ENCODE measurements around the gene BUD31. TPM values are rescaled to one million over a fixed set of nuclear protein-coding genes. Genes with fewer than 3 reads are reported as not detected.

The BUD31 gene
- 115 and 116 TPM in 2 replicates for total RNA-seq

DNA sequence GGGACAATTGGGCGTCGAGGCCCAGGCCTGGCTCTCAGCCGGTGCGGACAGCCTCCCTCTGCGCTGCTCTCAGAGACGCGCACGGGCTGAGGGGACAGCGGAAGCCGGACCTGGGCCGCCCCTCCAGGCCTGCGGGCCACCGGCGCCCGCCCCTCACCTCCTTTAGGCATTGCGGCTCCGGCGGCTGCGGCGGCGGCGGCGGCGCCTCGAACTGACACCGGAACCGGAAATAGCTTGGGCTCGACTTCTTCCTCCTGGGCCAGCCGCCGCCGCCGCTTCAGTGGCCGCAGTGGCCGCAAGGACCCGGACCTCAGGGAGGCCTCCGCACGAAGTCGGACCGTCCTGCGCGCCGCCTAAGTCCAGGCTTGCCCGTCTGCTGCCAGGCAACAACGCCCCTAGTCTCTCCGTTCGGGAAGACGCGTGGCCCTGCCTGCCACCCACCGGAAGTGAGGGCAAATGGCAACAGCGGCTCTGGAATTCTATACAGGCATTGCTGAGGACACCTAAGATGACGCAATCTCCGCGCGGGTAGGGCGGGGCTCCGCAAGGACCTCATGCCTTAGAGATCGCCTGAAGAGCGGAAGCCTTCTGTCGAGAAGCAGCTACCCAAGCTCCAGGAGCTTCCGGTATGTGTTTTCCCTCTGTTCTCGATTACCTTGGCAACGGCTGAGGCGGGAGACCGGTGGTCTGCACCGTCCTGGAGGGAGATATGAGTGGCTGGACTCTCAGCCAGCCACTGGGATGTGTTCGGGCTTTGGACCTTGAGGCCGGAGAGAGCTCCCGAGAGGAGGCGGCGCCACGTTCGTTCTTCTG is at the start of gene BUD31, which contains the start of gene PDAP1:
Gene BUD31 (plus strand): TSS at position 591 of the 813 bp plus-strand sequence. CDS start 2,124 bp downstream, outside the sequence.
Gene PDAP1 (minus strand): TSS at position 219 of the 813 bp plus-strand sequence. CDS start 49 bp downstream, at position 170.

DNA sequence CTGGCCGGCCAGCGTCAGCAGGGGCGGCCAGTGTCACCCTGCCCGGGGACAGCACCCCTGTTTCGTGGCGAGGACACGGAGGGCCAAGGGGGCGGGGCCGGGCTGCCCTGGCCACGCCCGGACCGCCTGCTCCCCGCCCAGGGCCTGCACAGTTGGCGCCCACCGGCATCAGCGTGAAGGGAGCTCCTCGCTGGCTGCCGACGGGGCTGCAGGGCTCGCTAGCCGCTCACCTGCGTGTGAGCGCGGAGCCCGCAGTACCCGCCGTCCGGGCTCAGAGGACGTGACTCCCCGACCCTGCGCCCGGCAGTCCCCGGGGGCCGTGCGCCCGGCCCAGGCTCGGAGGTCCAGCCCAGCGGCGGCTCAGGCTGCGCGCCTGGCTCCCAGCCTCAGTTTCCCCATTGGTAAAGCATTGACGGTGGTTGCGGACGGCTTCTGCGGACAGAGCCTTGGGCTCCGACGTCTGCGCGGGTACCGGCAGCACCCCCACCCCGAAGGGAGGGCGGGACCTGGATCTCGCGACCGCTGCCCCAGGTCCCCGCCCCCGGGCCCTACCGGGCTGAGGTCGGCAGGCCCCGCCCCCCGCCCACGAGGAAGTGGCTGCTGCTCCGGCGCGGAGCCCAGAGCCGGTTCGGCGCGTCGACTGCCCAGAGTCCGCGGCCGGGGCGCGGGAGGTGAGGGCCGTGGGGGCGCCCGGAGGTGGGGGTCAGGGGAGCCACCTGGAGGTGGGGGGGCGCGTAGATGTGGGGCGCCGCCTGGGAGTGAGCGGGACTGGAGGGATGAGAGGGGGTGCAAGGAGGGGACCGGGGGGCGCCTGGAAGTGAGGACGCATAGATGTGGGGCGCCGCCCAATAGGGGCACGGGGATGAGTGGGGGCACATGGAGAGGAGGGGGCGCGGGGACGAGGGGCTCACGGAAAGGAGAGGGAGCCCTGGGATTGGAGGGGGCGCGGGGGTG is 34.4 kb upstream of the BUD31 start, which contains the start of gene ARPC1B:
Gene ARPC1B (plus strand): TSS at position 620 of the 954 bp plus-strand sequence. CDS start 10,985 bp downstream, outside the sequence.

DNA sequence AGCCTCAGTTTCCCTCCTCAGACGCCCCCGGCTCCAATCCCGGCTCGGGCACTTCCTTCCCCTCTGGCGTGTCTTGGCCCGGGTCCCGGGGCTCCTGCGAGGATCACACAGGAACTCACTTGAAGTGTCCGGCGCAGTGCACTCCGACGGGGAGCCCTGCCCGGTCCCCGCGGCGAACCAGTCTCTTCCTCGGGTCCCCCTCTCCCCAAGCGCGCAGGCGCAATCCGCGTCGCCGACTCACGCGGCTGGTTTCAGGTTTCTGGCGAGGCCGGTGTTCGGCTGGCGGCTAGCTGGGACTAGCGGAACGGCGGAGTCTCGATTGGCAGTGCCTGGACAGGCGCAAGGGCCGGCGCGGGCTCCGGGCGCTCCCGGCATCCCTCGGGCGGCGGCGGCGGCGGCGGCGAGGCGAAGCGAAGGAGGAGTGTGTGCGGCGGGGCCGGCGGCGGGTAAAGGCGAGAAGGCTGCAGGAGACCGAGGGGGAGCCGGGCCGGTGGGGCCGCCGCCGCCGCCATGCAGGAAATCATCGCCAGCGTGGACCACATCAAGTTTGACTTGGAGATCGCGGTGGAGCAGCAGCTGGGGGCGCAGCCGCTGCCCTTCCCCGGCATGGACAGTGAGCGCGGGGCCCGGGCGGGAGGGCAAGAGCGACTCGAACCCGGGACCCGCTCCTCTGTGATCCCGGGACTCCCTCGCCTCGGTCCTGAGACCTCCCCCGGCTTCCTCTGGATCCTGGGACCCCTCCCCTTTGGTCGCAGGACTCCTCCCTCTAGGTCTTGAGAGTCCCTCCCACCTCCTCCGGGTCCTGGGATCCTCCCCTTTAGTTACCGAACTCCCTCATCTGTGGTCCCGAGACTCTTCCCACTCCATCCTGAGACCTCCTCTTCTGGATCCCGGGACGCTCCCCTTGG is 30.1 kb downstream of the BUD31 start, which contains the start of the genes CPSF4 and PTCD1:
Gene CPSF4 (plus strand): TSS at position 371 of the 908 bp plus-strand sequence. CDS start 140 bp downstream, at position 511.
Gene PTCD1 (minus strand): TSS at position 226 of the 908 bp plus-strand sequence. CDS start 3,556 bp downstream, outside the sequence.

Other genes with a start within 250 kb of the BUD31 start
- gene KPNA7, start 200.9 kb upstream of the BUD31 start, total RNA-seq, result not detected in 2 replicates
- not detected in 2 replicates for gene MYH16, start 136.1 kb upstream of the BUD31 start, total RNA-seq
- 172 and 192 TPM in 2 replicates for gene ARPC1A, start 83.1 kb upstream of the BUD31 start, total RNA-seq
- 255 and 334 TPM in 2 replicates for gene ARPC1B, start 34.2 kb upstream of the BUD31 start, total RNA-seq
- gene PDAP1, start 372 bp upstream of the BUD31 start, total RNA-seq, result 62.4 and 97.4 TPM in 2 replicates
- 4.6 and 6.3 TPM in 2 replicates for gene PTCD1, start 29.8 kb downstream of the BUD31 start, total RNA-seq
- 22.8 and 32.4 TPM in 2 replicates for gene CPSF4, start 30.0 kb downstream of the BUD31 start, total RNA-seq
- 1,133 and 1,208 TPM in 2 replicates for gene ATP5MF, start 57.2 kb downstream of the BUD31 start, total RNA-seq
- gene ZNF789, start 63.9 kb downstream of the BUD31 start, total RNA-seq, result 1.9 and 6.5 TPM in 2 replicates
- gene ZNF394, start 91.3 kb downstream of the BUD31 start, total RNA-seq, result 16.2 and 17.6 TPM in 2 replicates
- 6.8 and 12.2 TPM in 2 replicates for gene ZKSCAN5, start 95.7 kb downstream of the BUD31 start, total RNA-seq
- gene FAM200A, start 143.1 kb downstream of the BUD31 start, total RNA-seq, result 5.4 and 6.6 TPM in 2 replicates
- 37.7 and 75.7 TPM in 2 replicates for gene ZNF655, start 149.7 kb downstream of the BUD31 start, total RNA-seq
- gene TMEM225B, start 189.3 kb downstream of the BUD31 start, total RNA-seq, result 0.23 and 4.2 TPM in 2 replicates
- 7.8 and 10.1 TPM in 2 replicates for gene ZSCAN25, start 208.0 kb downstream of the BUD31 start, total RNA-seq

Measured in pericardium fibroblast (primary cell).